Measurements from ENCODE around the gene MXRA7. TPM values are rescaled to one million over a fixed set of nuclear protein-coding genes. Genes with fewer than 3 reads are reported as not detected.

The MXRA7 gene
- total and polyA plus RNA-seq, 7 experiments from 2014 or later, result 1.8 to 7.5 (median 2.7) TPM

DNA sequence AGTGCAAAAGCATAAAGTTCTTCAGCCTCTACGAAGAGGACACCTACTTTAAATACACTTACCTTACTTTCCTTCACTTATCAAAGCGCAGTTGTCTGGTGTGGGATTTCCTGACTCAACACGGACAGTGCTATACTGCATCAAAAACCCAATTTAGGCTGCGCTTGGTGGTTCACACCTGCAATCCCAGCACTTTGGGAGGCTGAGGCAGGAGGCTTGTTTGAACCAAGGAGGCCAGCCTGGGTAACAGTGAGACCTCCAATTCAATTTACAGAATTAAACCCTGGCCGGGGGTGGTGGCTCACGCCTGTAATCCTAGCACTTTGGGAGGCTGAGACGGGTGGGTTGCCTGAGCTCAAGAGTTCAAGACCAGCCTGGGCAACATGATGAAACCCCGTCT, 11.5 kb upstream of the MXRA7 start:
- H3K27me3 Mint-ChIP-seq, result no peaks in the 10 kb centered on the region
- Histone ChIP-seq H3K9me3 (ENCODE audit: control insufficient read depth in 2 of 3, low read length in 3 of 3) (no peaks in the 10 kb centered on the region), H3K4me1 (ENCODE audit: control insufficient read depth in 2 of 2, insufficient read depth in 2 of 2, low read length in 2 of 2) (peaks cover 20 to 25% of the 10 kb centered on the region in 2 donors), H3K36me3 (ENCODE audit: control insufficient read depth in 2 of 3, insufficient read depth in 3 of 3, low read length in 3 of 3) (peaks cover 21 to 68% (median 54%) of the 10 kb centered on the region in 3 experiments), H3K27me3 (ENCODE audit: control insufficient read depth in 2 of 2, insufficient read depth in 2 of 2, low read length in 2 of 2) (no peaks in the 10 kb centered on the region), H3K4me3 (ENCODE audit: low read length) (no peak overlapping the region), H3K27ac (ENCODE audit: low read depth, low read length) (no peak overlapping the region)
- peaks cover 11 to 50% (median 33%) of the 10 kb centered on the region in 7 donors for H3K4me1 Mint-ChIP-seq
- ATAC-seq (no peak), DNase-seq (no peak)
- peaks cover 0 to 46% (median 24%) of the 10 kb centered on the region in 5 donors for H3K36me3 Mint-ChIP-seq
- intact Hi-C loops (cut with micrococcal nuclease), result no loop called here
- no peak overlapping the region for H3K4me3 Mint-ChIP-seq
- no peaks in the 10 kb centered on the region for H3K9me3 Mint-ChIP-seq
- ChIA-PET CTCF (interaction anchor here (0.7 to 4.1 kb wide), 2 partner anchors 10 to 217 kb away, joined by 3 to 22 read pairs; partner anchors contain the start of gene MXRA7), POLR2A (interaction anchor here (9.2 kb wide), 1 partner anchor 14 kb away, joined by 187 read pairs; the partner anchor contains the start of genes MFSD11 and SRSF2)
- peak overlapping the region in 3 of 9 donors; percentile 20 to 46 (median 38) for H3K27ac Mint-ChIP-seq

DNA sequence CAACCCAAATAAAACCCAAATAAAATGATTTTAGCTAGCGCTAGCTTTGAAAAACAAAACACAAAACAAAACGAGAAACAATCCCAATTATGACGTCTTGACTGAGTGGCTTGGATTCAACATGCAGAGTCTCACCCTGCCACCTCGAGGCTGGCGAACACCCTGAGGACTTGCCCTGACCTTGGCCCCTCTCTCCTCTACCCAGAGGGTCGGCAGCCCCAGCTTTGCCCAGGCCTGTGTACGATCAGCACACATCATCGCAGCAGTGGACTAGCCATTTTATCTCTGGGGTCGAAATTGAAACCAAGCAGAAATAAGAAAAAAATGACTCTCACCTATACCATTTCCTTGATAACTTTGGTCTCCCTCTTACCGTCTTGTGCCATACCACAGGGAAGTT, 10.7 kb upstream of the MXRA7 start:
- H3K4me3 ChIP-seq (ENCODE audit: low read length), result no peak overlapping the region
- ATAC-seq (no peak), DNase-seq (no peak)
- H3K27me3 Mint-ChIP-seq, result no peaks in the 10 kb centered on the region
- ChIA-PET POLR2A (interaction anchor here (9.2 kb wide), 1 partner anchor 15 kb away, joined by 187 read pairs; the partner anchor contains the start of genes MFSD11 and SRSF2), CTCF (interaction anchor here (0.7 to 4.1 kb wide), 2 partner anchors 9 to 216 kb away, joined by 3 to 22 read pairs; partner anchors contain the start of gene MXRA7)
- no peak overlapping the region for H3K4me3 Mint-ChIP-seq
- peak overlapping the region in 6 of 9 donors; percentile 17 to 71 (median 54) for H3K27ac Mint-ChIP-seq
- H3K4me1 ChIP-seq (ENCODE audit: control insufficient read depth in 2 of 2, insufficient read depth in 2 of 2, low read length in 2 of 2), result peaks cover 19 to 33% of the 10 kb centered on the region in 2 donors
- peaks cover 21 to 76% (median 55%) of the 10 kb centered on the region in 3 experiments for H3K36me3 ChIP-seq (ENCODE audit: control insufficient read depth in 2 of 3, insufficient read depth in 3 of 3, low read length in 3 of 3)
- H3K9me3 Mint-ChIP-seq, result no peaks in the 10 kb centered on the region
- H3K27ac ChIP-seq (ENCODE audit: low read depth, low read length), result no peak overlapping the region
- H3K36me3 Mint-ChIP-seq, result peaks cover 0 to 45% (median 24%) of the 10 kb centered on the region in 5 donors
- no peaks in the 10 kb centered on the region for H3K27me3 ChIP-seq (ENCODE audit: control insufficient read depth in 2 of 2, insufficient read depth in 2 of 2, low read length in 2 of 2)
- intact Hi-C loops (cut with micrococcal nuclease), result no loop called here
- peaks cover 13 to 50% (median 36%) of the 10 kb centered on the region in 7 donors for H3K4me1 Mint-ChIP-seq
- no peaks in the 10 kb centered on the region for H3K9me3 ChIP-seq (ENCODE audit: control insufficient read depth in 2 of 3, low read length in 3 of 3)

DNA sequence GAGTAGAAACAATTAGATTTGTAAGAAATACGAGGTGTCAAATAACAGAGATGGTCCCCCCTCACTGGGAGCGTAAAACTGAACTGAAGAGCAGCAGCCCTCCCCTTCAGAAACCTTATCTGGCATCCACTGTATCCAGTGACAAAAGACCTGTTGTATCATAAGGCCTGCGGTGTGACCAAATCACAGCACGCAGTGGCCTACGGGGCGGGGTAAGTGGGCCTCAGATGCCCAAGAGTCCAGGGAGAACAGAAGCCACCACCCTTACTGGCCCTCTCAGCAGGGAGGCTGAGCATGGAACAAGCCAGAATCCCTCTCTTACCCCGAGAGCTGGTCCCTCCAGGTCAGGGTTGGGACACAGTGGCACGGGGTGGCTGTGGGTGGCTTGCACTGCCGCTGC, 10.2 kb upstream of the MXRA7 start:
- no peaks in the 10 kb centered on the region for H3K27me3 ChIP-seq (ENCODE audit: control insufficient read depth in 2 of 2, insufficient read depth in 2 of 2, low read length in 2 of 2)
- H3K4me3 Mint-ChIP-seq, result no peak overlapping the region
- H3K27me3 Mint-ChIP-seq, result no peaks in the 10 kb centered on the region
- POLR2A ChIA-PET, result interaction anchor here (9.2 kb wide), 1 partner anchor 16 kb away, joined by 187 read pairs; the partner anchor contains the start of genes MFSD11 and SRSF2
- H3K36me3 Mint-ChIP-seq, result peaks cover 0 to 47% (median 24%) of the 10 kb centered on the region in 5 donors
- peaks cover 17 to 53% (median 41%) of the 10 kb centered on the region in 7 donors for H3K4me1 Mint-ChIP-seq
- H3K36me3 ChIP-seq (ENCODE audit: control insufficient read depth in 2 of 3, insufficient read depth in 3 of 3, low read length in 3 of 3), result peaks cover 21 to 77% (median 55%) of the 10 kb centered on the region in 3 experiments
- DNase-seq, result no peak
- no peak overlapping the region for H3K4me3 ChIP-seq (ENCODE audit: low read length)
- intact Hi-C loops (cut with micrococcal nuclease), result no loop called here
- H3K9me3 ChIP-seq (ENCODE audit: control insufficient read depth in 2 of 3, low read length in 3 of 3), result no peaks in the 10 kb centered on the region
- ATAC-seq, result no peak
- H3K4me1 ChIP-seq (ENCODE audit: control insufficient read depth in 2 of 2, insufficient read depth in 2 of 2, low read length in 2 of 2), result peaks cover 19 to 35% of the 10 kb centered on the region in 2 donors
- H3K27ac Mint-ChIP-seq, result peak overlapping the region in 1 of 9 donors; percentile 41
- peak overlapping the region; percentile 17 for H3K27ac ChIP-seq (ENCODE audit: low read depth, low read length)
- no peaks in the 10 kb centered on the region for H3K9me3 Mint-ChIP-seq
- CTCF ChIA-PET, result no interaction called here

DNA sequence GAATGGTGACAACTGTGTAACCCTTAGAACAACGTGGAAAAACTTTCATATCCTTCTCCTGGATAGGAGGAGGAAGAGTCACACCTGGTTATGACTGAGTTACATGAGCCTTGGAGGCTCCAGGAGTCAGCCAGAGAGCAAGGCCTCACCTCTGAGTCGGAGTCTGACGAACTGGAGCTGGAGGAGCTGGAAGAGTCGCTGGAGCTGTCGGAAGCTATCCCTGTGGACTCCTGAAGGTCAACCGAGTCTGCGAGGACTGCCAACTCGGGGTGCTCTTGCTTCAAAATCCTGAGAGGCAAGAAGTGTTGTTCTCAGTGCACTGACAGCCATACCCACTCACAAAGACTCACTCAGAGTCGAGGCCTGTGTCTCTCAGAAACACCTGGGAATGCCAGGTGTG, 9.4 kb upstream of the MXRA7 start:
- Mint-ChIP-seq H3K4me1 (peaks cover 19 to 53% (median 42%) of the 10 kb centered on the region in 7 donors), H3K4me3 (no peak overlapping the region), H3K27ac (peak overlapping the region in 4 of 9 donors; percentile 17 to 41 (median 32)), H3K9me3 (no peaks in the 10 kb centered on the region), H3K27me3 (no peaks in the 10 kb centered on the region), H3K36me3 (peaks cover 0 to 46% (median 18%) of the 10 kb centered on the region in 5 donors)
- intact Hi-C loops (cut with micrococcal nuclease), result no loop called here
- ChIA-PET CTCF (no interaction called here), POLR2A (interaction anchor here (0.6 kb wide), 1 partner anchor 32 kb away, joined by 6 read pairs; no protein-coding TSS in a partner anchor)
- peaks cover 21 to 82% (median 55%) of the 10 kb centered on the region in 3 experiments for H3K36me3 ChIP-seq (ENCODE audit: control insufficient read depth in 2 of 3, insufficient read depth in 3 of 3, low read length in 3 of 3)
- no peak for DNase-seq
- no peaks in the 10 kb centered on the region for H3K9me3 ChIP-seq (ENCODE audit: control insufficient read depth in 2 of 3, low read length in 3 of 3)
- H3K4me1 ChIP-seq (ENCODE audit: control insufficient read depth in 2 of 2, insufficient read depth in 2 of 2, low read length in 2 of 2), result peaks cover 17 to 34% of the 10 kb centered on the region in 2 donors
- no peak overlapping the region for H3K4me3 ChIP-seq (ENCODE audit: low read length)
- no peak for ATAC-seq
- H3K27ac ChIP-seq (ENCODE audit: low read depth, low read length), result no peak overlapping the region
- no peaks in the 10 kb centered on the region for H3K27me3 ChIP-seq (ENCODE audit: control insufficient read depth in 2 of 2, insufficient read depth in 2 of 2, low read length in 2 of 2)

DNA sequence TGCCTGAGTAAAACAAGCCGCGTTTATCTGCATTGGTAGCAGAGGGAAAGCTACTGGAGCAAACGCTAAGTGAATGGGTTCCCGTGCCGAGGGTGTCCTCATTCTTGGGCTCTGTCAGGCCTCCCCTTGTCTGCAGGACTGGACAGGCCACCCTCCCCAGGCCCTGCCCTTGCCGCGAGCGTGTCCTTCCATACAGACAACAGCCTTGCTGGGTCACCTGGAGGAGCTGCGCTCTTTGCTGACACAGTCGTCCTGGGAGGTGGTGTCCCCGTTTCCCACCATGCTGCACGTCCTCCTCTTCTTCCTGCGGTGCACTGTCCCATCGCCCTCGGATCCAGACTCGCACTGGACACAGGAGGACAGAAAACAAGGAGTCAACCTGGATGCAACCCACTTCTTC, 7.8 kb upstream of the MXRA7 start:
- H3K27ac ChIP-seq (ENCODE audit: low read depth, low read length), result no peak overlapping the region
- no peaks in the 10 kb centered on the region for H3K27me3 ChIP-seq (ENCODE audit: control insufficient read depth in 2 of 2, insufficient read depth in 2 of 2, low read length in 2 of 2)
- H3K4me1 ChIP-seq (ENCODE audit: control insufficient read depth in 2 of 2, insufficient read depth in 2 of 2, low read length in 2 of 2), result peaks cover 9 to 27% of the 10 kb centered on the region in 2 donors
- POLR2A ChIA-PET, result no interaction called here
- Mint-ChIP-seq H3K36me3 (peaks cover 0 to 48% (median 22%) of the 10 kb centered on the region in 5 donors), H3K27me3 (no peaks in the 10 kb centered on the region), H3K9me3 (no peaks in the 10 kb centered on the region), H3K4me3 (no peak overlapping the region), H3K27ac (peak overlapping the region in 1 of 9 donors; percentile 14), H3K4me1 (peaks cover 27 to 52% (median 44%) of the 10 kb centered on the region in 7 donors)
- no peaks in the 10 kb centered on the region for H3K9me3 ChIP-seq (ENCODE audit: control insufficient read depth in 2 of 3, low read length in 3 of 3)
- ATAC-seq (no peak), DNase-seq (no peak)
- peaks cover 21 to 82% (median 43%) of the 10 kb centered on the region in 3 experiments for H3K36me3 ChIP-seq (ENCODE audit: control insufficient read depth in 2 of 3, insufficient read depth in 3 of 3, low read length in 3 of 3)
- CTCF ChIA-PET, result interaction anchor here (0.6 to 0.8 kb wide), 2 partner anchors 10 to 386 kb away, joined by 5 to 6 read pairs; no protein-coding TSS in a partner anchor
- intact Hi-C loops (cut with micrococcal nuclease), result no loop called here
- H3K4me3 ChIP-seq (ENCODE audit: low read length), result no peak overlapping the region

DNA sequence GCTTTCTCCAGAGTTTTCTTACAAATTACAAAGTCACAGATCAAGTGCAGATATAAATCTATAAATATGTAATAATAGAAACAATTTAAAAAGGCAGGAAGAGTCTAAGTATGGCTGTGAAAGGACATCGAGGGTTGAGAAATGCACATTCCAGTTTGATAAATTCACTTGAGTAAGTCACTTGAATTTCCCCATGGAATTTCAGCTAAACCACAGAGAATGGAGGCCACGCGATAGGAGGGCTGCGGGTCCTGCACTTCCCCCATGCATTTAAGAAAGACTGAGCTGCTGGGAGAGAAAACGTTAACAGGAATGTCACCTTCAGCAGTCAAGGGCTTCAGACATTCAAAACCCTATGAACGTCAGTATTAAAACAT, 6.1 kb upstream of the MXRA7 start:
- H3K4me3 Mint-ChIP-seq, result peak overlapping the region in 1 of 10 donors; percentile 47
- H3K4me1 Mint-ChIP-seq, result peaks cover 31 to 51% (median 41%) of the 10 kb centered on the region in 7 donors
- peaks cover 0 to 44% (median 18%) of the 10 kb centered on the region in 5 donors for H3K36me3 Mint-ChIP-seq
- POLR2A ChIA-PET, result interaction anchor here (0.9 to 2.0 kb wide), 5 partner anchors 9 to 1308 kb away, joined by 3 to 17 read pairs (median 3); partner anchors contain the start of genes JMJD6 and METTL23
- Histone ChIP-seq H3K27me3 (ENCODE audit: control insufficient read depth in 2 of 2, insufficient read depth in 2 of 2, low read length in 2 of 2) (no peaks in the 10 kb centered on the region), H3K4me1 (ENCODE audit: control insufficient read depth in 2 of 2, insufficient read depth in 2 of 2, low read length in 2 of 2) (peaks cover 14 to 27% of the 10 kb centered on the region in 2 donors), H3K27ac (ENCODE audit: low read depth, low read length) (no peak overlapping the region), H3K36me3 (ENCODE audit: control insufficient read depth in 2 of 3, insufficient read depth in 3 of 3, low read length in 3 of 3) (peaks cover 19 to 74% (median 38%) of the 10 kb centered on the region in 3 experiments), H3K4me3 (ENCODE audit: low read length) (no peak overlapping the region), H3K9me3 (ENCODE audit: control insufficient read depth in 2 of 3, low read length in 3 of 3) (no peaks in the 10 kb centered on the region)
- intact Hi-C loops (cut with micrococcal nuclease), result no loop called here
- H3K27ac Mint-ChIP-seq, result peak overlapping the region in 5 of 9 donors; percentile 31 to 82 (median 78)
- DNase-seq, result no peak
- H3K27me3 Mint-ChIP-seq, result no peaks in the 10 kb centered on the region
- ATAC-seq, result no peak
- CTCF ChIA-PET, result interaction anchor here (1.0 to 1.8 kb wide), 2 partner anchors 93 to 194 kb away, joined by 3 to 5 read pairs; no protein-coding TSS in a partner anchor
- H3K9me3 Mint-ChIP-seq, result no peaks in the 10 kb centered on the region
